GM18519 (cell line): ENCODE measurements around the gene NCBP2.
"Not testable (repeated sequence)": the region's sequence is repeated elsewhere in the genome, so short reads cannot be mapped to it uniquely, and the experiment has no call there.

Experiments
- ATAC-seq: cut with Tn5 transposase; IDR thresholded peaks from one replicate; pipeline ENCODE4 v1.9.1; 2021; ENCODE audit warnings: mild to moderate bottlenecking, moderate library complexity; ENCODE audit not compliant: unreplicated experiment, low FRiP score

Gene NCBP2

DNA sequence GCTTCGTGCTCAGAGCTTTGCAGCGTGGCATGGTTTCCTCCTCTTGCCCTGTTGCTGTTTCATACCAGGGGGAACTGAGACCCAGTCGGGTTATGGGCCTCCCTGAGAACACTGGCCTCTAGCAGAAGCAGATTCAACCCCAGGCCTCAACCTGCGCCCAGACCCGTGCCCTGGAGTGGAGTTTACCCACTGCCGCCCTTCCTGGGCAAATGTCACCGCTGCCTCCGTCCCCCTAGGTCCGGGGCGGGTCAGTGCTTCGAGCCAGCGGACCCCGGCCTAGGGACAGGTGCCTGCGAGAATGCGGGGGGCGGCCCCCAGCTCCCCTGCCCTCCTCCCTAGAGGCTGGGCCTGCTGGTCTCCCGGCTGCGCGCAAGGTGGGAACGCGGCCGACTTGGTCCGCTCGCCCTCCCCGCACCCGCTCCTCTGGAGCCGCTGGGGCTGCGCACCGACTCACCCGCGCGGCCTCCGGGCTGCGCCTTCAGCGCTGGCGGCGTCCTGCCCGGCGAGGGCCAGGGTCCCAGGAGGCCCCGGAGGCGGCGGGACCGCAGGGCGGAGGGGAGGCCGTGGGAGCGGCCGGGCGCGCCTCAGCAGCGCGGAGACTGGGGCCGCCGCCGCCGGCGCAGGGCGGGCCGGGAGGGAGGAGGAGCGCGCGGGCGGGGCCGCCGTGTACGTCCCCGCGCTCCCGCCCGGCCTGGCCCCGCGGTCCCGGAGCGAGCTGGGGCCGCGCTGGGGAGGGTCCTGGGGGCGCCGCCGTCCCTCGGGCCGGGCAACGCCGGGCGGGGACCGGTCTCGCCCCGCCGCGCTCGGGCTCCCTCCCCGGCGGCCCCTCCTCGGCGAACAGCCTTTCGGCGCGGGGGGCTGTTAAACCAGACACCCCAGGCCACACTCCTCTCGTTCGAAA lies 26.2 kb upstream of the NCBP2 start, which contains the start of gene PIGZ:
Gene PIGZ, minus strand, starts transcription at position 601 of the 901 bp plus-strand sequence. CDS start 16,802 bp downstream, outside the sequence.
- ATAC-seq: no peak

DNA sequence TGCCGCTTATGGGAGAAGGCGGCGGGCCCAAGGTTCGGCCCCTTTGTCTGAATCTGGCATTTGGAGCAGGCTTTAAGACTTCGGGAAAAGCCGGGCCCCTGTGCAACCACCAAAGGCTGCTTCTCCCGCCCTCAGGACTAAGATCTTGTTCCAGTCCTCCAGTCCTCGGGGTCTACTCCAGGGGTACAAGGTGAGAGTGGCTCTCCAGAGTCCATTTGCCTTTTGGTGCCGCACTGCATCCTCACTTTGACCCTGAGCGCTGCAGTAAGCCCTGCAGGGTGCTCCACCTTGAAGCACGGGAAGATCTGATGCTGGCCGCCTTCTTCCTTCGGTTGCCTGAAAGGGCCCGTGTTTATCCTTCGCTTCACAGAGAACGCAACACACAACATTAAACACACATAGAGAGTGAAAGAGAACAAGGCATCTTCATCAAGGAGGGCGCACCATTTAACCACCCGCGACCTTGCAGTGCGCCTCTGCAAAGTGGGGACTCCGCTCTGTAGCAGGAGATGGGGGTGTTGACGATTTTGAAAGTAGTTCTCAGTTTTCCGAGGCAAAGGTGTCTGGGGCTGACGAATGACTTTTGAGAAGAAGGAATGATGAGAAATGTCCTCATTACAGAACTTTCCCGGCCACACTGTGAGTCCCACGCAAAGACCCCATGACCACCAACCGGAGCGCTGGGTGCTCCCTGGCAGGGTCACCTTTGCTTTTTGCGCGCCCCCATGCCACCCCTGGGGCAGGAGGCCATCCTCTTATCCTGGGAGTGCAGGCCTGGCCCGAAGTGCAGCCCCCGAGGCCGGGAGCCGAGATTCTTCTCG lies 25.3 kb upstream of the NCBP2 start:
- ATAC-seq: no peak

DNA sequence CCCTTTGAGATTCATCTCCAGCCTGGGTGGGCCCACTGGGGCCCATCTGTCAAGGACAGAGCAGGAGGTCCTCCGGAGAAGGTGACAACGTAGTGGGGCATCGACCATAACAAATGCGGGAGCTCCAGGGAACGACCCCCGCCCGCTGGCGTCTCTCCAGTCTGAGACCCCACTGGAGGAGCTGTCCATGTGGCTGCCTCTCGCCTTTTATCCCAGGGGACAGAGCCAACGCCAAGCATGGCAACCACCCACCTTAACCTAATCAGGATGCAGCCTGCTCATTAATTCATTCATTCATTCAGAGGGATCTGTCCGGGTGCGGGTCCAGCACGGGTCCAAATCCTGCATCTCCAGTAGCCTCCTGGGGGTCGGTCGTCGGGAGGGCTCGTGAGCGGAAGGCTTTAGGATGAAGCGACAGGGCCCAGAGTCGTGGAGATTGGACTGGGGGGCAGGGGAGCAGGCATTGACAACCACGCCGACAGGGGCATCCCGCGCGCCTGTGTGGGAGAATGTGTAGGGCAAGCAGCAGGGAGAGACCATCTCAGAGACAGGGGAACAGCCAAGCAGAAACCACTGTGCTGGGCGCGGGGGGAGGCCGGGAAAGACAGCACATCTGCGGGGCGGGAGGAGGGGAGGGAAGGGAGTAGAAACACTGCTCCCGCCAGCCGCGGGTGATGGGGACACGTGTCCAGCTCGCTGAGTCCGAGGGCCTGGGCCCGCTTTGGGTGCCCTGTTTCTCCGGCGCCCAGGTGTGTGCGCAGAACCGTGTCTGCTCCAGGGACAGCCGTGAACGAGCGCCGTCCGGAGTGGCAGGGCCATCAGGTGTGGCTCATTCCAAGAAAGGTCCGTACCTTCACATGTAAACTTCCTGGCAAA lies 24.4 kb upstream of the NCBP2 start:
- no peak for ATAC-seq

DNA sequence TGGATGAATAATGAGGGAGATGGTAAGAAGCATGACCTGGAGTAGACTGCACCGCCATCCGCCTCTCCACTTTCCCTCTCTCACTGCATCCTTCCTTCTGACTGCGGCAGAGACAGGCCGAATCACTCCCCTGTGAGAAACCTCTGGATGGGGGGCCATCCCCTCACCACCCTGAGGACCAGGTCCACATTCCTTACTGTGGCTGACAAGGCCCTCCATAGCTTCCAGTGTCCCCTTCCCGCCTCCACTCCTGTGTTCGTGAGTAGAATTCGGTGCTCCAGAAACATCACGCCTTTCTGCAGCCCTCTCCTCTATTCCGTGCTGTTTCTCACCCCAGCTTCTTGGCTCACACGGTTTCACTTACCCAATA lies 23.5 kb upstream of the NCBP2 start:
- ATAC-seq: no peak

DNA sequence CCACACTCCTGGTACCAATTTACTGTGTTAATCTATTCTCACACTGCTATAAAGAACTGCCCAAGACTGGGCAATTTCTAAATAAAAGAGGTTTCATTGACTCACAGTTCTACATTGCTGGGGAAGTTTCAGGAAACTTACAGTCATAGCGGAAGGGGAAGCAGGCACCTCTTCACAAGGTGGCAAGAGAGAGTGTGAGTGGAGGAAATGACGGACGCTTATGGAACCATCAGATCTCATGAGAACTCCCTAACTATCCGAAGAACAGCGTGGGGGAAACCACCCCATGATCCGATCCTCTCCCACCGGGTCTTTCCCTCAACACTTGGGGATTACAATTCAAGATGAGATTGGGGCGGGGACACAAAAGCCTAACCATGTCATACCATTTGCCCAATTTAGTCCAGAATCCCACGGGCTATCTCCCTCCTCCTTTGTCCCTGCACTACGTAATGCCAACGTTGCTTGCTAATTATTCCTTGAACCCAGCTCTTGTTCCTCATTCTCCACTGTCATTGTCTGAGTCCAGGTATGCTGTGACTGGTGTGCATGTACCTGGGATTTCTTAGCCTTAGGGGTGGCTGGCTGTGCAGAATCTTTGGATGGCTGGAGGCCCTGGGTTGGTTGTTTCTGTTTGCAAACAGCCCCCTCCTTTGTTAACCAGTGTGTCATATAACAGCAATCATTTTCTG lies 22.9 kb upstream of the NCBP2 start:
- no peak for ATAC-seq

DNA sequence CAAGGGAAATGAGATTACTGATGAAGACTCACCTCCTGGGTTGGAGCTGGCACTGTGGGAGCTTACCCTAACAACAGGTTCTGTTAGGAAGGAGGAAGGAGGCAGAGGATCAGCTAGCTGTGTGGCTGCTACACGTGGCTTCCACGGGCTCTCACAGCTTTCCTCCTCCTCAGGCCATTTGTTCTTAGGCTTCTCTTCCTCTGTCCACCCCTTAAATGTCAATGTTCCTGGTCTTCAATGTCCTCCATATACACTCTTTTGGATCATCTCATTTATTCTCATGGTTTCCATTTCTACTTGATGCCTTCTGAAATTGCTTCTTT lies 21.3 kb upstream of the NCBP2 start:
- ATAC-seq: no peak

DNA sequence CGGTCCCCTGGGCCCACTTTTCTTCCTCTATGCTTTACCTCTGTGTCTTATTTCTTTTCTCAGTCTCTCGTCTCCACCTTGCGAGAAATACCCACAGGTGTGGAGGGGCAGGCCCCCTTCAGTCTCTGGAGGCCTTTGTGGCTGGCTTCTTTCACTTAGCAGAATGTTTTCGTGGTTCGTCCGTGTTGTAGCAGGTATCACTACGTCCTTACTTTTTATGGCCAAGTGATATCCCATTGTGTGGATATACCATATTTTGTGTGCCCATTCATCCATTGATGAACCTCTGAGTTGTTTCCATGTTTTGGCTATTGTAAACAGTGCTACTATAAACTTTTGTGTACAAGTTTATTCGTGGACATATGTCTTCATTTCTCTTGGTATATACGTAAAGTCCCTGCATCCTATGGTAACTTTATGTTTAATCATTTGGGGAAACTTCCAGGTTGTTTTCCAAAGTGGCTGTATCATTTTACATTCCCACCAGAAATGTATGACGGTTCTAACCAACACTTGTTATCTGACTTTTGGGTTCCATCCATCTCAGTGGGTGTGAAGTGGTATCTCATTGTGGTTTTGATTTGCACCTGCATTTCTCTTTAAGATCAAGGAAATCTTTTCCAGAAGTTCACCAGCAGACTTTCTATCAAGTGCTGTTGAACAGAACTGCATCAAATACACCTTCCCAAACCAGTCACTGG lies 20.8 kb upstream of the NCBP2 start:
- ATAC-seq: no peak

DNA sequence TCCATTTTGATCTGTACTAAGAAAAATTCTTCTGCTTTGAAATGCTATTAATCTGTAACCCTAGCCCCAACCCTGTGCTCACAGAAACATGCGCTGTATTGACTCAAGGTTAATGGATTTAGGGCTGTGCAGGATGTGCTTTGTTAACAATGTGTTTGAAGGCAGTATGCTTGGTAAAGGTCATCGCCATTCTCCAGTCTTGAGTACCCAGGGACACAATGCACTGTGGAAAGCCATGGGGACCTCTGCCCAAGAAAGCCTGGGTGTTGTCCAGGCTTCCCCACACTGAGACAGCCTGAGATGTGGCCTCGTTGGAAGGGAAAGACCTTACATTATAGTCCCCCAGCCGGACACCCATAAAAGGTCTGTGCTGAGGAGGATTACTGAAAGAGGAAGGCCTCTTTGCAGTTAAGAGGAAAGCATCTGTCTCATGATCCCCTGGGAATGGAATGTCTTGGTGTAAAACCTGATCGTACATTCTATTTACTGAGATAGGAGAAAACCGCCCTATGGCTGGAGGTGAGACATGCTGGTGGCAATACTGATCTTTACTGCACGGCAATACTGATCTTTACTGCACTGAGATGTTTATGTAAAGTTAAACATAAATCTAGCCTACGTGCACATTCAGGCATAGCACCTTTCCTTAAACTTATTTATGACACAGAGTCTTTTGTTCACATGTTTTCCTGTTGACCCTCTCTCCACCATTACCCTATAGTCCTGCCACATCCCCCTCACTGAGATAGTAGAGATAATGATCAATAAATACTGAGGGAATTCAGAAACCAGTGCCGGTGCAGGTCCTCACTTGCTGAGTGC lies 20.0 kb upstream of the NCBP2 start:
- no peak for ATAC-seq

DNA sequence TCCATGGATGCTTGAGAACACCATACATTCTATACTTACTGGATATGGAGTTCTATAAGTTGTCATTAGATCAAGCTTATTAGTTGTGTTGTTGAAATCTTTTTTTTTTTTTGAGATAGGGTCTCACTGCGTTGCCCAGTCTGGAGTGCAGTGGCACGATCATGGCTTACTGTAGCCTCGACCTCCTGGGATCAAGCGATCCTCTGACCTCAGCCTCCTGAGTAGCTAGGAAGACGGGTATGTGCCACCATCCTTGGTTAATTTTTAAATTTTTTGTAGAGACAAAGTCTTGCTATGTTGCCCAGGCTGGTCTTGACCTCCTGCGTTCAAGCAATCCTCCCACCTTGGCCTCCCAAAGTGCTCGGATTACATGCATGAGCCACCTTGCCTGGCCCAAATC lies 12.5 kb upstream of the NCBP2 start:
- ATAC-seq: no peak

DNA sequence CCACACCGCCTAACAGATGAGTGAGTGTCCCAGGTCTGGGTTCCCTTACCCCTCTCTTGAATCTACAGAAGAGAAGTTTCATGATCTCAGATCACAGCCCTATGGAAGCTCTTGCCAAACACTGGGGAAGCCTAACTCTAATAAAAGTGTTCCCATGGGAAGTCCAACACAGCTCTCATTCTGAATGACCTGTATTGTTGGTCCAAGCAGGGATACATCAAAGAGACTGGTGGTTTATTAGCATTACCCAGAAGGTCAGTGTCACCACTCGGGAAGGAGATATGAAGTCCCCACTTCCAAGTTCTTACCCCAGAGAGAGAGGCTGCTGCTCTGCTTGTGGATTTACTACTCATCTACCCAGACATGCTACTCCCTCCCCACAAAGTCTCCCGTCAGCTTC lies 9.0 kb upstream of the NCBP2 start:
- no peak for ATAC-seq

DNA sequence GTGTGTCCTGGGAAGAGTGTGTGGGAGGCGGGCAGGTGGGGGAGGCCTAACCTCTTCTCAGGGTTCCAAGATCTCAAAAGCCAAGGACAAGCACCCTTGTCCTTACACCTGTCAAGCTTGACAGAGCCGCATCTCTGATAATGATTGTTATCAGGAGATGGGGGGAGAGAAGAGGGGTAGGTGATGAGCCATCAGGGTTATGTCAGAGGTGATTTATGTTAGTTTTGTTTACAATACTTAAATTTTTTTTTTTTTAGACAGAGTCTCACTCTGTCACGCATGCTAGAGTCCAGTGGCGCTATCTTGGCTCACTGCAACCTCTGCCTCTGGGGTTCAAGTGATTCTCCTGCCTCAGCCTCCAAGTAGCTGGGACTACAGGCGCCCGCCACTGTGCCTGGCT lies 7.4 kb upstream of the NCBP2 start:
- no peak for ATAC-seq

DNA sequence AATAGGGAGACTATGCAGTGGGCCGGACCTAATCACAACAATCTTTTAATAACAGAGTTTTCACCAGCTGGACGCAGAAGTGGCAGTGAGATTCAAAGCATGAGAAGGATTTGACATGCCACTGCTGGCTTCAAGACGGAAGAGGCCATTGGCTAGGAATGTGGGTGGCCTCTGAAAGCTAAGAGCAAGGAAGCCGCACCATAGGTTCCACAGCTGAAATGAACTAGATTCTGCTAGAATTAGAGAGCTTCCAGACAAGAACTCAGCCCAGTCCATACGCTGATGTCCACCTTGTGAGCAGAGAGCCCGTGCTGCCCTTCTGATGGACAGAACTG lies 6.9 kb upstream of the NCBP2 start:
- ATAC-seq: no peak

DNA sequence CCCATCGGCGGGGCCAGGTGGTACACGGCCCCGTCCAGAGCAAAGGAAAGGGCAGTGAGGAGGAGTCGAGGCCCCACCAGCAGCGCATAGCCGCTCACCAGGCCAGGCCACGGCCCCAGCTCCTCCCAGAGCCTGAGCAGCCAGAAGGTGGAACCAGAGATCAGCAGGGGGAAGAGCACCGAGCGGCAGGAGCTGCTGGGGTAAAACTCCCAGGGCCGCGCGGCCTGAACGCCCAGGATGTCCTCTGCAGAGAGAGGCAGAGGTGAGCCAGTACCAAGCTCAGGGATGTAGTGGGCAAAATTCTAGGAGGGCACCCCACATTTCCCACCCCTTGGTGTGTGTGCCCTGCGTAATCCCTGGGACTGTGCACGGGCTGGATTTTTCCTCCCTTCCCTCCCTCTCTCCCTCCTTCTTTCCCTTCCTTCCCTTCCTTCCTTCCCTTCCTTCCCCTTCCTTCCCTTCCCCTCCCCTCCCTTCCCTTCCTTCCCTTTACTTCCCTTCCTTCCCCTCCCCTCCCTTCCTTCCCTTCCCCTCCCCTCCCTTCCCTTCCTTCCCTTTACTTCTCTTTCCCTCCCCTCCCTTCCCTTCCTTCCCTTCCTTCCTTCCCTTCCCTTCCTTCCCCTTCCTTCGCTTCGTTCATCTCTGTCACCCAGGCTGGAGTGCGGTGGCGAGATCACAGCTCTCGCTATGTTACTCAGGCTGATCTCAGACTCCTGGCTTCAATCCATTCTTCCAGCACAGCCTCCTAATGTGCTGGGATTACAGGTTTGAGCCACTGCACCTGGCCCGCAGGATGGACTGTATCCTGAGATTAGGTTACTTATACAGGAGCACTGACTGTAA lies 6.3 kb upstream of the NCBP2 start:
- no peak for ATAC-seq

DNA sequence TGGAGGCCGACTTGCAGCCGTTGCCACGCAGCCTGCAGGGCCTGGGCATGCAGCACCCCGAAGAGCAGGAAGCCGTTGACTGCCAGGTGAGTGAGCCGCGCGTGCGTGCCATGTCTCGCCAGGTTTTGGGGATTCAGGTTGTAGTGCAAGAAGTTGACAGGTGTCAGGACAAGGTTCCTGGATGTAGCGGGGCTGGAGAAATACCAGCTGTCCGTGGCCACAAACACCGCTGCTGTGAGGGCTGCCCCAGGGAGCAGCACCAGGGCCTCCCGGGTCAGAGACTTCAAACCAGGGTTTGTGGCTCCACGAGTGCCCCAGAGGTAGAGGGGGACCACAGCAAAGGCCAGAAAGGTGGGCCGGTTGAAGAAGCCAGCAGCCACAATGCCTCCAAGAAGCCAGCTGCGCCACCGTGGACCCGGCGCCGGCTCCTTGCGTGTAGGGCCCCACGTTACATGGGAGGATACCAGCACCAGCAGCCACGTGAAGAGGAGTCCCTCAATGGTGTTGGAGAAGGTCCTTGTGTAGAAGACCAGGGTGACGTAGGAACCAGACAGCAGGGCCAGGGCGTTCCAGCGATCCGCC lies 5.6 kb upstream of the NCBP2 start:
- ATAC-seq: no peak

DNA sequence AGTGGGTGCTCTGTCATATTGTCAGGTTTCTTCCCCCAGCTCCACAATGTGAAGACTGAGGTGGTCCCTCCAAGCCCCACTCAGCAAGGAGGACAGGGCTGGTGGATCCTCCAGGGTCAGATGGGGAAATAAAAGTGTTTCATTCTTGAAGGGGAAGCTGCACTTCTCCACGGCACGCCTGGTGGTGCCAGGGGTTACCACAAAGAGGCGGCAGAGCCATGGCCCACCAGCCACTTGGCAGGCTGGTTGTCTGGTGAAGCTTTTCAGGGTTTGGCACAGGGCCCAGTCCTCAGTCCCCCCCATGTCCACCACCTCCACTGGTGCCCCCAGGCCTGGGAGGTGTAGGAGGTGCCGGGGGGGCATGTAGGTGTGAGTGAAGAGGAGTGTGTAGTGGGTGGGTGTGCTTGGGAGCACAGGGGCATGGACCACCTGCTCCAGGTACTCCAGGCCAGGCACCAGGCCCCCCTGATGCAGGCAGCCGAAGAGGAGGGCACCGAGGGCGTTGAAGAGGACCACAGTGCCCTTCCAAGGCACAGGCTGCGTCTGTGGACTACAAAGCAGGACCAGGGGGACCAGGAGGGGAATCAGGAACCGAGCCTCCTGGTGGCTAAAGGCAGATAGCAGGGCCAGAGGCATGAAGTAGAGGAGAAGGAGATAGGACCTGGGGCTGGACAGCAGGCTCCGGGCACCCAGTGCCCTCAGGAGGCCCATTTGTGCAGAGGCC lies 5.0 kb upstream of the NCBP2 start:
- ATAC-seq: no peak

DNA sequence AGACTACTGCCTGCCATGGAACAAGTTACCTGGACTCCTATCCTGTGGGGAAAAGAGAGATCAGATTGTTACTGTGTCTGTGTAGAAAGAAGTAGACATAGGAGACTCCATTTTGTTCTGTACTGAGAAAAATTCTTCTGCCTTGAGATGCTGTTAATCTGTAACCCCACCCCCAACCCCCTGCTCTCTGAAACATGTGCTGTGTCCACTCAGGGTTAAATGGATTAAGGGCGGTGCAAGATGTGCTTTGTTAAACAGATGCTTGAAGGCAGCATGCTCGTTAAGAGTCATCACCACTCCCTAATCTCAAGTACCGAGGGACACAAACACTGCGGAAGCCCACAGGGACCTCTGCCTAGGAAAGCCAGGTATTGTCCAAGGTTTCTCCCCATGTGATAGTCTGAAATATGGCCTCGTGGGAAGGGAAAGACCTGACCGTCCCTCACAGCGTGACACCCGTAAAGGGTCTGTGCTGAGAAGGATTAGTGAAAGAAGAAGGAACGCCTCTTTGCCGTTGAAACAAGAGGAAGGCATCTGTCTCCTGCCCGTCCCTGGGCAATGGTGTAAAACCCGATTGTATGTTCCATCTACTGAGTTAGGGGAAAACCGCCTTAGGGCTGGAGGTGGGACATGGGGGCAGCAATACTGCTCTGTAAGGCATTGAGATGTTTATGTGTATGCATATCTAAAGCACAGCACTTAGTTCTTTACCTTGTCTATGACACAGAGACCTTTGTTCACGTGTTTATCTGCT lies 1.9 kb upstream of the NCBP2 start:
- ATAC-seq: not testable (repeated sequence)
